Ovary (tissue), 3 donors: ENCODE measurements around the gene BRI3.

ENCODE experiments used
- EP300 ChIP-seq: sonication (generic); formaldehyde crosslinking; IDR thresholded peaks from one replicate; pipeline ENCODE4 v1.6.1; 2017; ENCODE audit warnings: antibody characterized with exemption
- POLR2A ChIP-seq: fragments of 450-650 bp; IDR thresholded peaks from one replicate; pipeline ENCODE4 v1.6.1; 2017; ENCODE audit warnings: antibody characterized with exemption, mild to moderate bottlenecking, moderate library complexity
- TF ChIP-seq, protein P1 (sequence below), 3 donors: fragments of 450-650 bp in 2 of 3; fragments of 200-600 bp in 1 of 3; IDR thresholded peaks; one replicate each; pipeline versions ENCODE4 v1.5.1 to v1.8.0; 2016 to 2022; ENCODE audit warnings: antibody characterized with exemption in 3 of 3, mild to moderate bottlenecking in 1 of 3
- donor health status: DM: no; HTN: no; CAD: no.

- TF ChIP-seq, protein P1, sequence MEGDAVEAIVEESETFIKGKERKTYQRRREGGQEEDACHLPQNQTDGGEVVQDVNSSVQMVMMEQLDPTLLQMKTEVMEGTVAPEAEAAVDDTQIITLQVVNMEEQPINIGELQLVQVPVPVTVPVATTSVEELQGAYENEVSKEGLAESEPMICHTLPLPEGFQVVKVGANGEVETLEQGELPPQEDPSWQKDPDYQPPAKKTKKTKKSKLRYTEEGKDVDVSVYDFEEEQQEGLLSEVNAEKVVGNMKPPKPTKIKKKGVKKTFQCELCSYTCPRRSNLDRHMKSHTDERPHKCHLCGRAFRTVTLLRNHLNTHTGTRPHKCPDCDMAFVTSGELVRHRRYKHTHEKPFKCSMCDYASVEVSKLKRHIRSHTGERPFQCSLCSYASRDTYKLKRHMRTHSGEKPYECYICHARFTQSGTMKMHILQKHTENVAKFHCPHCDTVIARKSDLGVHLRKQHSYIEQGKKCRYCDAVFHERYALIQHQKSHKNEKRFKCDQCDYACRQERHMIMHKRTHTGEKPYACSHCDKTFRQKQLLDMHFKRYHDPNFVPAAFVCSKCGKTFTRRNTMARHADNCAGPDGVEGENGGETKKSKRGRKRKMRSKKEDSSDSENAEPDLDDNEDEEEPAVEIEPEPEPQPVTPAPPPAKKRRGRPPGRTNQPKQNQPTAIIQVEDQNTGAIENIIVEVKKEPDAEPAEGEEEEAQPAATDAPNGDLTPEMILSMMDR (IDR thresholded peaks at IDR 0.05) = no peak
- TF ChIP-seq EP300 (no peak), POLR2A (no peak)
These were observed 15.6 kb upstream of the BRI3 start for GRCh38 chr7:98265841-98266271.
